Spleen (tissue), 7 donors: ENCODE results near the gene KDM2A.

Experiments used
- CTCF ChIP-seq, 11 experiments: fragments of 200-600 bp in 7 of 11; fragments of 450-650 bp in 4 of 11; sonication (generic) in 4 of 11; IDR thresholded peaks in 8 of 11; conservative IDR thresholded peaks in 3 of 11; 1 replicate in 7 of 11; 2 replicates in 4 of 11; pipeline versions ENCODE4 v1.4.0 to v1.8.0; 2016 to 2021; ENCODE audit warnings: antibody characterized with exemption in 11 of 11, inconsistent platforms in 4 of 11, mild to moderate bottlenecking in 1 of 11
- POLR2A ChIP-seq, 3 donors: fragments of 450-650 bp; IDR thresholded peaks; one replicate each; pipeline ENCODE4 v1.5.1; 2017; ENCODE audit warnings: antibody characterized with exemption in 3 of 3, mild to moderate bottlenecking in 1 of 3
- donor health status: DM: no; HTN: no; CAD: no; lungs with moderate emphysema.
- donor health status: DM: no; HTN: no; CAD: no.
- donor health status: DM: no; HTN: no; CAD: no.

GRCh38 chr11:67085617-67086016, 33.4 kb upstream of the KDM2A start:
- TF ChIP-seq CTCF (IDR thresholded peaks at IDR 0.05 in 8 of 11, conservative IDR thresholded peaks at IDR 0.05 in 3 of 11) (no peak), POLR2A (IDR thresholded peaks at IDR 0.05) (no peak)
